HG03108 (cell line): Measurements from ENCODE around the gene COBLL1.

Experiments used
- ATAC-seq: cut with Tn5 transposase; IDR thresholded peaks from one replicate; pipeline ENCODE4 v1.9.1; 2021; ENCODE audit warnings: moderate library complexity; ENCODE audit not compliant: unreplicated experiment

The COBLL1 gene

DNA sequence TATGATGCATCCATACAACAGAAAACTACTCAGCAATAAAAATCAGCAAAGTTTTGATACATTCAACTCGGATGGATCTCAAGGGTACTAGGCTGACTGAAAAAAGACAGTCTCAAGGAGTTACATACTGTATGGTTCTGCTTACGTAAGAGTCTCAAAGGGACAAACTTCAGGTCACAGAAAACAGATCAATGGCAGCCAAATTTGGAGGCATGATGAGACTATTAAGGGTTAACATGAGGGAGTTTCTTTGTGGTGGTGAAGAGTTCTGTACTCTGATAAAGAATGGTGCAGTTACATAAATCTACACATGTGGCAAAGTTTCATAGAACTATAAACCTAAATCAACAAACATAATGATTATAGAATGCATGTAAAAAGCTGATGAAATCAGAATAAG lies 81.4 kb downstream of the COBLL1 start:
- ATAC-seq: no peak

DNA sequence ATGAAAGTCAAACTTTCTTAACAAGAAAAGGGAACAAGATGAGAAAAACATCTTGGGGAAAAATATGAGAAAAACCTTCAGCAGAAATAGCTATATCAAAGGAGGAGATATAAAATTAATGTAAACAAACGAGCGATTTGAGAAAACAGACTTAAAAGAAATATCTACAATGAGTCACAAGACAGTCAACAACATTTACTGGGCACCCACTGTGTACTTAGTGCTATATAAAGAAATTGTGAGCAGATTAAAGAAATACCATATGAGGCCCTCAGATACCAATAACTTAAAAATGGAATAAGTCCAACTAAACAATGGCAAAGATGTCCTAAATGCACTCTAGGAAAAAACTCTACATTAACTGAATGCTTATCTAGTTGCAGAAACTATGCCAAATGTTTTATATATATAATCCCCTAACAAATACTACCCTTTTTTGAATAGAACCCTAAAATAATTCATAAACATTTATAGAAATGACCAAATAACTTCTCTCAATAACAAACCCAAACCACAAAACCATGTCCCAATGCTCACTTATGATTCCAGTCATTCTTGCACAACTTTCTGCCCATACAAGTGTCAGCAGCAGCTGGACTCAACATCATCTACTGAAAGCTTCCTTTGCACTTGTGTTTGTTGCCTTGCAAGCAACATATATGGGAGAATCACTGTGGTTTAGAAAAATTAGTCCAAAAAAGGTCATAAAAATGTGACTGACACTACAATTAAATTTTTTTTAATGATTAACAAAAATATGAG lies 83.5 kb downstream of the COBLL1 start:
- ATAC-seq: no peak

DNA sequence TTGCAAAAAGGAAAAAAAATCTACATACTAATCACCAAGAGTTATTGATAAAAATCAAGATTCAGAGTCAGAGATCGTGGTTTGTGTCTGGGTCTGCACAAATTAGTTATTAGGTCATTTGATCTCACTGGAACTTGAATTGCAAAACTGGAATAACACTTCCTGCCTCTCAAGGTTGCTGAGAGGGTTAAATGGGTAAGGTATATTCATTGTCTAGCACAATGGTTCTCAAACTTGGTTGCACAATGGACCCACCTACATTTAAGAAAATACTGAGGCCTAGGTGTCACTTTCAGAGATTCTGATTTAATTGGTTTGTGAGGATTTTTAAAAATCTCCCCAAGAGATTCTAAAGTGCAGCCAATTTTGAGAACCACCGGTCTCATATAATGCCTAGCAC lies 84.8 kb downstream of the COBLL1 start:
- ATAC-seq: no peak

DNA sequence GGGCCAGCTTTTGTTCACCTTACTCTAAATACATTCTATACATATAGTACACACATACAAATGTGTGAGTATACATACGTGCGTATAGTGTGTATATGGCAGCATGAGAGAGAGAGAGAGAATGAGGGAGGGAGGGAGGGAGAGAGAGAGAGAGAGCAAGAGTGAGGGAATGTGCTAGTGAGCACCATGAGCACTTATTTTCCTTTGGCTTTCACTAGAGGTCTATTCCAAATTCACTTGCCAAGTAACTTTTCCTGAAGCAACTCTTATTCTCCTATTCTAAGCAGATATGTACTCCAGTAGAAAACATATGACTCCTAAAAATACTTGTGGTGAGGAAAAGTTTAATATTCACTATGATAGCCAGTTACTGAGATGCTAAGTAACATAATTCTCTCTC lies 85.7 kb downstream of the COBLL1 start:
- ATAC-seq: no peak

DNA sequence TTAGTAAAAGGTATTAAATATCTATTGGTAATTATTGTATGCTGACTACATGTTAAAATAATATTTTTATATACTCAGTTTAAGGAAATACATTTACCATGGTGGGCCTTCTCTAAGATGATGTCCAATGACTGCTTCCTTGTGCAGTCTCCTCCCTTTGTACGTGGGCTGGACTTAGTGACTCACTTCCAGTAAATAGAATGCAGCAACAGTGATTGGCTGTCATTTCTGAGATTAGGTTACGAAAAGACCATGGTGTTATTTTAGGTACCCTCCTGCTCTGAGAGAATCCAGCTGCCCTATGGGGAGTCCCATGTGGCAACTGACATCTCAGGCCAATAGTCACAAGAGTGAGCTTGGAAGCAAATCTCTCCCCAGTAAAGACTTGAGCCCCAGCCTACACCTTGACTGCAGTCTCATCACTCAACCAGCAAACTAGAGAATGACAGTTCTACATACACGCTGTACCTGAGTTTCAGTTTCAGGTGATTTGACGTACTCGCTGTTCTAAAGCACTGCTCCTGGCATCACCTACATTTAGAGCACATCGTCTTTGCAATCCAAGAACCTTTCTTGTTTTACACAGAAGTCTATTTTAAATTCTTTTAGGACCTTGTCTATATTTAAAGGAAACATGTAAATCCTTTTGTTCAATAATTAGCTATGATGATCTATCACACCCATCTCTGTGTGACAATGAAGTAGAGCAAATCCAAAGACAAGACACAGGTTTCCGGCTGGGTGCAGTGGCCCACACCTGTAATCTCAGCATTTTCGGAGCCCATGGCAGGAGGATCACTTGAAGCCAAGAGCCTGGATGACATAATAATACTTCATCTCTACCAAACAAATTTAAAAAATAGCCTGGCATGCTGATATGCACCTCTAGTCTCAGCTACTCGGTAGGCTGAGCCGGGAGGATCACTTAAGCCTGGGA lies 87.2 kb downstream of the COBLL1 start:
- ATAC-seq: no peak

DNA sequence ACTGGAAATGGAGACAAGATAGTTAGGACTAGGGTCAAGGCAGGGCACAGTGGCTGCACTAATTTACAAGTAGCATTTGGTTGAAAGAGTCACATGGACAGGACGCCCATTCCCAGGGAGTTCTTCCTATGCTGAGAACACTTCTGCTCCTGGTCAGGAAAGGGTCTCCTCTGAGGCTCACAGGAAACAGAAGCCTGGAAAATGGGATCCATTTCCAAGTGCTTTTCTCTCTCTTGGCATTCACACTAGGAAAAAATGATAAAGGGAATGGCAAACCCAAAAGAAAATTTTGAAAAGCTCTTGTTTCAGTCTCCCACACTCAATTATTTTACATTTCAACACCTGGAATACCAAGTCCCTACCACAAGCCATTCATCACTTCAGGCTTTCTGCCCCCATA lies 88.7 kb downstream of the COBLL1 start:
- ATAC-seq: no peak

DNA sequence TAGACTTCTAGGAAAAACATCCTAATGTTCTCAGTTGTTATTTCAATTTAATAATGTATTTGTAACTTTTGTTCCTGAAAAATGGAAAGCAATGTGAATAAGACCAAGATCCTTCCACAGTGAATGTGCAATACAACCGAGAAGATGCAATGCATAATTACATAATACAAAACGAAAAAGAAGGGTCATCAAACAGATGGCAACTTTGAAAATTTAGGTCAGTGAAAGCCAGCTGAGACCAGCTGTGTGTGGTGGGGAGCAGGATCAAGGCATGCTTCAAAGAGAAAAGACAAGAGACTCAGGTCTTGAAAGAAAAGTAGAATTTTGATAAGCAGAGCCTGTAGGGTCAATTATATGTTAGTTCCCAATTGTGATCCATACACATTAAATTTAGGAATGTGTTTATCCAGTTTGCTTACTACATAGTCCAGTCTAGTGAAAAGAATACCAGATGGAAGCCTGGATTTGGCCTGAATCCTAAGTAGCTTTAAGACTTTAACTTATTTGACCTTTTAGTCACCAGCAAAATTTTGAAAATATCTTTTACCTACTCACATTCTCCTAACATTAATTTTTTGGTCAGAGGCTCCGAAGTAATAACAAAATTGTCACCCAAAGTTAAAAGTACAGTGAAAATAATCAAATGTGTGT lies 93.7 kb downstream of the COBLL1 start:
- no peak for ATAC-seq

DNA sequence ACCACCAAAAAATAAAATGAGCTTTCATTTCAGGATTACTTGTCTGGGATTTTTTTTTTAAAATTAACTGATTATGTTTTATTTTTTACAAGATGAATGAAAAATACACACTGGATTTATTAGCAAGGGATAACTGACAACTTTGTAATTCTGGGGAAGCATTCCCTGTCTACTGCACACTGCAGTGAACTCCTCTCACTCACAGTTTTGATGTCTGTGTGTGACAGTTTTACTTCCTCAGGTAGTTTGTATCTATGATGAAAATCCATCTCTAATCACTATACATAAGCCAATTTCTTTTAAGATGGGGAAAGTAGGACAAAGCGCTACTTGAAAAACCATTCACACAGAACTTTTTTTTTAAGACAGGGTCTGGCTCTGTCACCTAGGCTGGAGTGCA lies 94.5 kb downstream of the COBLL1 start:
- ATAC-seq: no peak

DNA sequence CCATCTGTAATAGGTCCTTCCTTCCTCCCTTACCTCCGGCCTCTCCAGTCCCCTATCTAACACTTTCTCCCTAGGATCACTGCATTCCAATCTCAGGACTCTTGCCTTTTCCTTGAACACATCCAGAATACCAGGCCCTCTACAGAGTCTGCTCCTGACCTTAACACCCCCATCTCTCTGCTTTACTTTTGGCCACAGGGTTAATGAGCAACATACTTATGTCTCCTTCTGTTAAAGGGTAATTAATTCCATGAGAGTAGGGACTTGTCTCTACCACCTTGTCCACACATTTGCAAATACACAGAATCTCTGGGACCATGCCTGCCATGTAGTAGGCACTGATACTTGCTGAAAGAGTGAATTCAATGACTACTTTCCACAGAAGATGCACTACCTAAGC lies 94.9 kb downstream of the COBLL1 start:
- ATAC-seq: no peak

DNA sequence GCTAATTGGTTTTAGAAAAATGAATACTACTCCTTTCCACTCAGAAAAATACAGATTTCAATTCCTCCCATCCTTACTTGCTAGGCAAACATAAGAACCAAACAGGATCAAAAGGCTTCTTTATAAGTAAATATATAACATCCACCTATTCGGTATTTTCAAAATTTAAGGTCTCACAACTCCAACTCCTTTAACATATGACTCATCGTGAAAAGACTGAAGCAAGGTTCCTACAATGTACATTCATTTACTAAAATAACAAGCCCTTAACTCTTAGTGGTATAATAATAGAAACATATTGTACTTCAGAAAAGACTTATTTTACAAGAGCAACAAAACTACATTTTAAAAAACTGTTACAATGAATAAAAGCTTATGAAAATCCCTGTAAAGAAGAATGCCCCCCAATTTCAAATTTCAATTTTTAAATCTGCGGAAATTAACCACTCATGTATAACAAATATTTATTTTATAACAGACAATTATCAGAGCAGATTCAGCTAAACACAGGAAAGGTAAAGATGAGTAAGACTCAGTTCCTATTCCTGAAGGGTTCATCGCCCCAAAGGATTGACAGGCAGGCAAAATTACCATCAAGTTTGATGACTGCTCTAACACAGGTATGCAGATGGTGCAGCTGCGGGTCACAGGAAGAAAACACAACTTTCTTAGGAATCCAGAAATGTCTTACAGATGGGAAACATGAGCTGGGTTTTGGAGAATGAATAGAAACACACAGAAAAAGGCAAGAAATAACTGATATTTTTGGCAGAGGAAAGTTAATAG lies 96.4 kb downstream of the COBLL1 start:
- no peak for ATAC-seq

DNA sequence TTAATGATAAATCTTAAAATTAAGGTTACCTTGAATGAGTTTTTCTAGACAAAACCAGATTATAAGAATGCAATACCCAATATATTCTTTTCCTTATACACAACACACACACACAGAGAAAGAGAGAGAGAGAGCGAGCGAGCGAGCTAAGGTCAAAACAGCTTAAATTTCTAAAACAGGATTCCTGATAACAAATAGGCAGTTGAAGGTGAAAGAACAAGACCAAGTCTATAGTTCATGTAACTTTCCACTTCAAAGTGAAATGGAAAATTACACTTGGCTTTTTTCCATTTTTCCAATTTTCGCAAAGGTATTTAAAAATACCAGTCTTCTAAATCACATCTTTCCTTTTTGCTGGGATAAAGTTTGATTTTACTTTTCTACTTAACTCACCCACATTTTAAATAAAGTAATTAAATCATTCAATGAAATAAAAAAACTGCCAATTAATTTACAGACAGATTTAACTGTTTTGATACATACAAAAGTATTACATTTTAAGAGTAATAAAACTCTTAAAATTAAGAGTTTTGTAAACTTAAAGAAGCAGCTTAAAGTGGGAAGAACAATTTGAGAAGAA lies 98.8 kb downstream of the COBLL1 start:
- no peak for ATAC-seq

DNA sequence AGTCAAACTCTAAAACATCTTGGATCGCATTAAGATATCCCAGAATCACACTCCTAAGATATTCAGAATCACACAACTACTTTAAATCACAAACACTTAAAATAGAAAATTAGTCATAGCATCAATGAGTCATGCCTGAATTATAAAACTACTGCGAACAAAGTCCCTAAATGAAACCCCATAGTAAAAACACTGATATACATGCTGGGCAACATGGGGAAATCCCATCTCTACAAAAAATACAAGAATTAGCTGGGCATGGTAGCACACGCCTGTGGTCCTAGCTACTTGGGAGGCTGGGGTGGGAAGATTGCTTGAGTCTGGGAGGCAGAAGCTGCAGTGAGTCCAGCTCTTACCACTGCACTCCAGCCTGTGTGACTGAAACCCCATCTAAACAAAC lies 101.7 kb downstream of the COBLL1 start:
- no peak for ATAC-seq

DNA sequence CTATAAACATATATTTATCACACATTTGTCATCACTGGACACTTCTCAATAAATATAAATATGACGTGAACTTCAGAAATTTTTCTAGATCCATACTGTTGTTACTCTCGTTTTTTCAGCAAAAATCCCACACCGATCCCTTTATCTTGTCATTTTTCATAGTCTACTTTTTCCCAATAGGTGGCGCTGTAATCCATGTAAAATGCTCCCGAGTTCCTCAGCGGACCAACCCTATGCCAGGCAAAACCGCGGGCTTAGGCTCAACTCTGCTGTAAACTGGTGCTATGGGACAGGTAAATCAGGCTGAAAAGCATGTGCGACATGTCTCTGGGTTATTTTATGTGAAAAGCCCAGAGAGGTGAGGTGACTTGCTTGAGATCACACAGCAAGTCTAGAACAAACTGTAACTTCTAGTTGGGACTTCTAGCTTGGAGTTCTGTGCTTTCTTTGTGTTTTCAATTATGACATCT lies 104.0 kb downstream of the COBLL1 start:
- ATAC-seq: no peak

DNA sequence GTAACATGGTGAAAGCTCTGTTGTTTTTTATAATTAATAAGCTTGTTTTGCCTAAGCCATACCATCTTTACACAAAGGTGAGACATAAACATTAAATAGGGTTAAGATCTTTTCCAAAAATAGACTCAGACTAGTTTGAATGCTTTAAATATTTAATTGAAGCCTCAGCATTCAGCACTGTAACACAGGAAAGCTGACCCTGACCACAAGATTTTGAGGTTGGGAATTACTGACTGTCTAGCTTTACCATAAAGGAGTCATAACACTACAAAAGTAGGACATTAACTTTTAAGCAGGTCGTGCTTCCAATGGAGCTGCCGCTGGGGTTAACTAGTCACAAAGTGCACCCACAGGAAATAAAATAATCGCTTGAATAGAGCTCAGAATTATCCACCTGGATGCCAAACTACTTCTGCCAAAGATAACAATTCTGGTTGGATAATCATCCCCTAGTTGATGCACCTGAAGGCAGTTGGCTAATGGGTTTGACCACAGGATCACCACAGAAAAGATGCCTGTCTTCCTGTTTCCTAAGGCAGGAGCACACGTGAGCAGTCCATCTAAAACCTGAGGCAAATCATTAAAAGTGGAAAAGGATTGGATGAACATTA lies 106.2 kb downstream of the COBLL1 start:
- ATAC-seq: no peak

DNA sequence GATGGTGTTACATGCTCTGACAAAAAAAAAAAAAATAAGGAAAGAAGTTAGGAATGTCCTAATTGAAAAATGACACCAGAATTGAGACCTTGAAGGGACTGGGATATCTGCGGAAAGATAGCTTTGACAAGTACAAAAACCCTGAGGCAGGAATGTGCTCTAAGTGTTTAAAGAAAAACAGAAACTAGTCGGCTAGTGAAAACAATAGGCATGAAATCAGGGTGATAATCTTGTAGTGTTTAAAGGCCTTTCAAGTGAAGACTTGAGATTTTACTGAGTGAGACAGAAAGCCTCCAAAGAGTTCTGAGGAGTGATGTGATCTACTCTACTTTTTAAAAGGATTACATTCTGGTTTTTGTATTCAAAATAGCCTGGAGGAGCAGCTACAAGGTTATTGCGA lies 107.4 kb downstream of the COBLL1 start:
- ATAC-seq: no peak

DNA sequence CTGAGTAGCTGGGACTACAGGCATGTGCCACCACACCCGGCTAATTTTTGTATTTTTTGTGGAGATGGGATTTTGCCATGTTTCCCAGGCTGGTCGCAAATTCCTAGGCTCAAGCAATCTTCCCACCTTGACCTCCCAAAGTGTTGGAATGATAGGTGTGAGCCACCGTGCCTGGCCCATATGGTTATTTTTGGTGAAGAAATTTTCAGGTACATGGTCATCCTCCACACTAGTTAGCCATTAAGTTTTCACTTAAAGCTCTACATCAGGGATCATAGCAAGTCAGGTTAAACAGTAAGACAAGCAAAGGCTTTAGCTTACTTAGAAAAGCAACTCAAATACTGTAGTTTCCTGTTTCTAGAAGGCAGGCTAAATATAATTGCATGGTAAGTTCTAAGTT lies 116.1 kb downstream of the COBLL1 start:
- ATAC-seq: no peak

DNA sequence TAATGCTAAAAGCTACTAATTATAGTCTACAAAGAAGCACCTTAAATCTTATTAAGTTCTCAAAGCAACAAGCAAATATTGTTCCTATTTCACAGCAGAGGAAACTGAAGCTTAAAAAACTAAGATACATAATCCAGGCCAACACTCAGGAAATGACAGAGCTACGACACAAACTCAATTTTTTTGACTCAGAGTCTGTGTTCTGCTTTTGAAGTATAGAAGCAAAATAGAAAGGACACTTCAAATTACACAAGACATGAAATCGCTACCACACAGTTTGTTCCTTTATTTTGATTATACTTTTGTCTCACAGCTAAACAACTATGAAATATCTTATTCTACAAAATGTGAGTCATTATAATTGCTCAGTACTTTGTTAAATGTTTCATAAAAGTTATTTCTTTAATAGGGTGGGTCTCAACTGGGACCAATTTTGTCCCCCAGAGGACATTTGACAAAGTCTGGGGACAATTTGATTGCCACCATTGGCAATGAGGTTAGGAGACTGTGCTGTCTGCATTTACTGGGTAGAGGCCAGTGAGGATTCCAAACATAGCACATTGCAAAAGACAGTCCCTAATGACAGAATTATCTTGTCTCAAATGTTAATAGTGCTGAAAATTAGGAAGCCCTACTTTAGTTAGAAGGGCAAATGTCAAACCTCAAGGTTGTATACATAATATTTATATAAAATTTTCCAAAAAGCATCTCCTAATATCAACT lies 118.8 kb downstream of the COBLL1 start:
- ATAC-seq: no peak

DNA sequence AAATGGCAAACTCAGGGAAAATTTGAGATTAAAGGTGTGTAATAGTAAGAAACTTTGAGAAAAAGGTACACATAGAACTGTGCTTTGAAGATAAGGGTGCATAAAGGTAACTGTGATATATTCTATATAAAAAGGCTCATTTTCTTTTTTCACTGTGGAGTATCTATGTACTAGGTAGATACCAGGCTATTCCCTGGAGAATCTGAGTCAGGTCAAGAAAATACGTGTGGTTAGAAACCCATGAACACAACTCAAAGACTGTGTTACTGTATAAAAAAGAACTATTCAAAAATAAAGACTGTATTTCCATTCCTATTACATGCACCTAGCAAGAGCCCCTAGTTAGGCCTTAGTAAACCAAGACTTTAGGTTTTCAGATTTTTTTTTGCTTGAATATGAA lies 120.2 kb downstream of the COBLL1 start:
- ATAC-seq: no peak
